GM12872 (cell line): ENCODE data around the gene AKIRIN1.

Experiments
- TF ChIP-seq, protein P1 (sequence below): IDR thresholded peaks from 3 replicates; pipeline ENCODE4 v1.5.1; 2011; ENCODE audit warnings: low read depth, mild to moderate bottlenecking, low read length, moderate library complexity; ENCODE audit not compliant: insufficient read depth

The AKIRIN1 gene

GRCh38 chr1:39026051-39026865, 35.2 kb downstream of the AKIRIN1 start, which contains the start of gene NDUFS5:
Gene NDUFS5, plus strand, starts transcription at chr1:39026350. Its CDS starts 2,375 bp downstream, at chr1:39028725.
- TF ChIP-seq, protein P1, sequence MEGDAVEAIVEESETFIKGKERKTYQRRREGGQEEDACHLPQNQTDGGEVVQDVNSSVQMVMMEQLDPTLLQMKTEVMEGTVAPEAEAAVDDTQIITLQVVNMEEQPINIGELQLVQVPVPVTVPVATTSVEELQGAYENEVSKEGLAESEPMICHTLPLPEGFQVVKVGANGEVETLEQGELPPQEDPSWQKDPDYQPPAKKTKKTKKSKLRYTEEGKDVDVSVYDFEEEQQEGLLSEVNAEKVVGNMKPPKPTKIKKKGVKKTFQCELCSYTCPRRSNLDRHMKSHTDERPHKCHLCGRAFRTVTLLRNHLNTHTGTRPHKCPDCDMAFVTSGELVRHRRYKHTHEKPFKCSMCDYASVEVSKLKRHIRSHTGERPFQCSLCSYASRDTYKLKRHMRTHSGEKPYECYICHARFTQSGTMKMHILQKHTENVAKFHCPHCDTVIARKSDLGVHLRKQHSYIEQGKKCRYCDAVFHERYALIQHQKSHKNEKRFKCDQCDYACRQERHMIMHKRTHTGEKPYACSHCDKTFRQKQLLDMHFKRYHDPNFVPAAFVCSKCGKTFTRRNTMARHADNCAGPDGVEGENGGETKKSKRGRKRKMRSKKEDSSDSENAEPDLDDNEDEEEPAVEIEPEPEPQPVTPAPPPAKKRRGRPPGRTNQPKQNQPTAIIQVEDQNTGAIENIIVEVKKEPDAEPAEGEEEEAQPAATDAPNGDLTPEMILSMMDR: no peak

- TF ChIP-seq, protein P1: no peak
These were observed 35.9 kb downstream of the AKIRIN1 start for GRCh38 chr1:39026866-39027507.

GRCh38 chr1:39034114-39034654, 43.1 kb downstream of the AKIRIN1 start:
- TF ChIP-seq, protein P1: no peak

- TF ChIP-seq, protein P1: no peak
These were observed 45.6 kb downstream of the AKIRIN1 start for GRCh38 chr1:39036678-39037077.

GRCh38 chr1:39043513-39043912, 52.4 kb downstream of the AKIRIN1 start:
- TF ChIP-seq, protein P1: no peak

GRCh38 chr1:39044762-39045161, 53.7 kb downstream of the AKIRIN1 start:
- TF ChIP-seq, protein P1: no peak

DNA sequence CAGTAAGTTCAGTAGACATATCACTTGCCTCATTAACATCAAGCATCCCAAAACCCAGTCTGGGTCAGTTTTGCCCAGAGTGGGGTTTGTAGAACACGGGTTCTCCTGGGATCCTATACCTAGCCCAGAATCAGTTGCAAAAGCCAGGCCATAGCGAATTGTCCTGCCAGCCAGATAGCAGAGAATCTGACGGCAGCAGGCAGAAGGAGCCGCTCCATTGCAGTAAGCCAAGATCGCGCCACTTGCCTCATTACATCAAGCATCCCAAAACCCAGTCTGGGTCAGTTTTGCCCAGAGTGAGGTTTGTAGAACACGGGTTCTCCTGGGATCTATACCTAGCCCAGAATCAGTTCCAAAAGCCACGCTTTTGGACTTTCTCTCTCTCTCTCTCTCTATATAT, 54.2 kb downstream of the AKIRIN1 start:
- TF ChIP-seq, protein P1: no peak
